Measurements from ENCODE around the gene EFCAB14. TPM values are rescaled to one million over a fixed set of nuclear protein-coding genes. Genes with fewer than 3 reads are reported as not detected.

The EFCAB14 gene
- total RNA-seq, 1 experiment from 2014 or later, result 52.5 TPM

GRCh38 chr1:46645815-46646214 lies 73.1 kb downstream of the EFCAB14 start:
- CTCF ChIA-PET, result no interaction called here
- RAD21 ChIA-PET (ENCODE audit: low non-redundant PET in 1 of 2, low total read pairs in 2 of 2, uncharacterized antibody in 2 of 2, unreplicated experiment in 2 of 2), result no interaction called here
- Histone ChIP-seq H3K4me2 (ENCODE audit: low read length) (no peak overlapping the region), H3K9ac (ENCODE audit: low read length) (no peak overlapping the region), H3K9me2 (ENCODE audit: insufficient read depth) (no peaks in the 10 kb centered on the region), H3K4me1 (ENCODE audit: control insufficient read depth in 1 of 2, insufficient read depth in 2 of 2, low read length in 2 of 2) (peaks cover 0 to 6% of the 10 kb centered on the region in 2 experiments; a peak in 2 of 4 replicates), H3K4me3 (replicated peaks in 1 of 2; ENCODE audit: low read depth in 1 of 2, low read length in 2 of 2) (no peak overlapping the region), H3K9me3 (ENCODE audit: control insufficient read depth in 1 of 2, insufficient read depth in 1 of 2, low read depth in 1 of 2, low read length in 2 of 2) (no peaks in the 10 kb centered on the region), H3K27ac (ENCODE audit: low read depth, low read length) (no peak overlapping the region), H3K36me3 (ENCODE audit: control insufficient read depth in 1 of 2, insufficient read depth in 2 of 2, low read length in 2 of 2) (peaks cover 3 to 22% of the 10 kb centered on the region in 2 experiments; a peak in 1 of 4 replicates), H2AFZ (ENCODE audit: low read depth, low read length, poor library complexity, severe bottlenecking) (no peak overlapping the region), H3K27me3 (ENCODE audit: insufficient read depth, low read length) (no peaks in the 10 kb centered on the region), H3K79me2 (ENCODE audit: insufficient read depth, low read length) (no peaks in the 10 kb centered on the region), H4K20me1 (ENCODE audit: insufficient read depth) (no peaks in the 10 kb centered on the region)
- TF ChIP-seq ZFX (IDR thresholded peaks at IDR 0.05) (no peak), EGR1 (IDR thresholded peaks at IDR 0.05; ENCODE audit: low read depth) (no peak), CEBPB (IDR thresholded peaks at IDR 0.05; ENCODE audit: low read depth) (no peak), CTCF (IDR thresholded peaks at IDR 0.05 in 2 of 3, conservative IDR thresholded peaks at IDR 0.05 in 1 of 3; ENCODE audit: borderline replicate concordance in 1 of 3, insufficient read depth in 1 of 3, low read depth in 2 of 3, low read length in 2 of 3) (no peak), FOSL1 (IDR thresholded peaks at IDR 0.05; ENCODE audit: low read depth) (no peak), TCF7L2 (IDR thresholded peaks at IDR 0.05; ENCODE audit: borderline replicate concordance, extremely low read depth, insufficient read depth, insufficient read length) (no peak), EZH2 (IDR thresholded peaks at IDR 0.05) (no peak), REST (IDR thresholded peaks at IDR 0.05; ENCODE audit: low read depth) (no peak), RAD21 (IDR thresholded peaks at IDR 0.05; ENCODE audit: low read depth) (no peak), ELF1 (IDR thresholded peaks at IDR 0.05; ENCODE audit: borderline replicate concordance, low read depth) (no peak), POLR2A (IDR thresholded peaks at IDR 0.05; ENCODE audit: borderline replicate concordance, extremely low read depth, insufficient read depth, insufficient read length) (no peak)
- intact Hi-C loops (cut with micrococcal nuclease), result no loop called here
- ATAC-seq (no peak), DNase-seq (ENCODE audit: low read depth, low spot score) (no peak)
- POLR2A ChIA-PET, result no interaction called here
- BruUV-seq (replicated peaks), result no TSS peak
